ENCODE measurements around the gene RFX6. TPM values are rescaled to one million over a fixed set of nuclear protein-coding genes. Genes with fewer than 3 reads are reported as not detected.
A peak's percentile ranks its signal among the peaks of the same experiment; 100 is the strongest.

RFX6 gene
- total and polyA plus RNA-seq, 4 donors: not detected

DNA sequence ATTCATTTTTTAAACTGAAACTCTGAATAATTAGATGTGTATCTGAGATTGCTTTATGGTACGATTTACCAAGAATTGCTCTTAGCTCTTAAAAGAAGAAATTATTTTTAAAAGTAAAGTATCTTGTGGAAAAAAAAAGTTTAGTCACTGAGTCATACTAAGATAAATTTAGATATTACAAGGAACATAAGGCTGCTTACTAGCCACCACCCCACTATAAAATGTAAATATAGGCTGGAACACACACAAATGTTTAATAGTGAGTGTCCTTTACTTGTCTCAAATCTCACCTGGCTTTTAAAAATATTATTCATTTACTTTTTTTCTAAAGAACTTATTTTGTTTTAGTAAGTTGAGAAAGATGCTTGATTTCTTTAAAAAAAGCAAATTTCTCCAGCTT, 17.6 kb downstream of the RFX6 start:
- peaks cover 0 to 7% (median 3%) of the 10 kb centered on the region in 4 donors for H3K4me1 ChIP-seq (ENCODE audit: control insufficient read depth in 4 of 4, insufficient read depth in 4 of 4, low read length in 3 of 4)
- no peaks in the 10 kb centered on the region for H3K27me3 ChIP-seq (ENCODE audit: control insufficient read depth in 4 of 4, insufficient read depth in 4 of 4, low read length in 3 of 4)
- H3K36me3 ChIP-seq (ENCODE audit: control insufficient read depth in 4 of 4, insufficient read depth in 3 of 4, low read depth in 1 of 4, low read length in 3 of 4): no peaks in the 10 kb centered on the region
- H3K4me3 ChIP-seq (ENCODE audit: low read depth in 1 of 3, low read length in 3 of 3): no peak overlapping the region
- DNase-seq (ENCODE audit: low spot score): no peak
- TF ChIP-seq HNF4A (conservative IDR thresholded peaks at IDR 0.05): no peak
- no peak for TF ChIP-seq REST (IDR thresholded peaks at IDR 0.05)
- no peak for TF ChIP-seq NR2F2 (IDR thresholded peaks at IDR 0.05)
- TF ChIP-seq ATF3 (IDR thresholded peaks at IDR 0.05): no peak
- TF ChIP-seq FOXA1 (IDR thresholded peaks at IDR 0.05): no peak
- H3K9ac ChIP-seq (ENCODE audit: low read depth in 1 of 2, low read length in 2 of 2): no peak overlapping the region
- no peak overlapping the region for H3K27ac ChIP-seq (ENCODE audit: low read depth in 1 of 2, low read length in 2 of 2)
- 91% methylated on average over 1 of the region's 1 CpG for WGBS
- no peaks in the 10 kb centered on the region for H3K9me3 ChIP-seq (ENCODE audit: control insufficient read depth in 4 of 4, low read length in 3 of 4)

DNA sequence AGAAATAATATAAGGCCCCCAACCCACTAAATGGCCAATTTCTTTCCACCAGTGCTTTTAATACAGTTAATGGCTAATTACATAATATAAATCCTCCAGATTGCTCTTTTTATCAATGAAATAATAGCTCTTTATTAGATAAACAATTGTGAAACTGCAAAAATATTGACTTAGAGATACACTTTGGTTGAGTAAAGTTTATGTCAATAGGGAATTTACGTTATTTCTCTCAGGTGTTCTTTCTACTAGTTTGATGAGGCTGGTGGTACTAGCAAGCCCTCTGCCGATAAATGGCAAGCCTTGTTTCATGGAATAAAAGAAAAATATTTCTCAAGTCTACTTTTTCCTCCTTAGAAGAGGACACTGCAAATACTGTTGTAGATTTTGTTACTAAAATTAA, 18.9 kb downstream of the RFX6 start:
- TF ChIP-seq SP1 (IDR thresholded peaks at IDR 0.05): no peak
- TF ChIP-seq EGR1 (IDR thresholded peaks at IDR 0.05; ENCODE audit: low read depth in 2 of 2): no peak
- TF ChIP-seq, protein P1, sequence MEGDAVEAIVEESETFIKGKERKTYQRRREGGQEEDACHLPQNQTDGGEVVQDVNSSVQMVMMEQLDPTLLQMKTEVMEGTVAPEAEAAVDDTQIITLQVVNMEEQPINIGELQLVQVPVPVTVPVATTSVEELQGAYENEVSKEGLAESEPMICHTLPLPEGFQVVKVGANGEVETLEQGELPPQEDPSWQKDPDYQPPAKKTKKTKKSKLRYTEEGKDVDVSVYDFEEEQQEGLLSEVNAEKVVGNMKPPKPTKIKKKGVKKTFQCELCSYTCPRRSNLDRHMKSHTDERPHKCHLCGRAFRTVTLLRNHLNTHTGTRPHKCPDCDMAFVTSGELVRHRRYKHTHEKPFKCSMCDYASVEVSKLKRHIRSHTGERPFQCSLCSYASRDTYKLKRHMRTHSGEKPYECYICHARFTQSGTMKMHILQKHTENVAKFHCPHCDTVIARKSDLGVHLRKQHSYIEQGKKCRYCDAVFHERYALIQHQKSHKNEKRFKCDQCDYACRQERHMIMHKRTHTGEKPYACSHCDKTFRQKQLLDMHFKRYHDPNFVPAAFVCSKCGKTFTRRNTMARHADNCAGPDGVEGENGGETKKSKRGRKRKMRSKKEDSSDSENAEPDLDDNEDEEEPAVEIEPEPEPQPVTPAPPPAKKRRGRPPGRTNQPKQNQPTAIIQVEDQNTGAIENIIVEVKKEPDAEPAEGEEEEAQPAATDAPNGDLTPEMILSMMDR (IDR thresholded peaks at IDR 0.05; ENCODE audit: low read depth, low read length, missing input control): no peak
- peak in 1 of 2 donors; percentile 31 for TF ChIP-seq RAD21 (IDR thresholded peaks at IDR 0.05)
- peak; percentile 67 for TF ChIP-seq FOXA1 (IDR thresholded peaks at IDR 0.05)
- TF ChIP-seq, protein P2, sequence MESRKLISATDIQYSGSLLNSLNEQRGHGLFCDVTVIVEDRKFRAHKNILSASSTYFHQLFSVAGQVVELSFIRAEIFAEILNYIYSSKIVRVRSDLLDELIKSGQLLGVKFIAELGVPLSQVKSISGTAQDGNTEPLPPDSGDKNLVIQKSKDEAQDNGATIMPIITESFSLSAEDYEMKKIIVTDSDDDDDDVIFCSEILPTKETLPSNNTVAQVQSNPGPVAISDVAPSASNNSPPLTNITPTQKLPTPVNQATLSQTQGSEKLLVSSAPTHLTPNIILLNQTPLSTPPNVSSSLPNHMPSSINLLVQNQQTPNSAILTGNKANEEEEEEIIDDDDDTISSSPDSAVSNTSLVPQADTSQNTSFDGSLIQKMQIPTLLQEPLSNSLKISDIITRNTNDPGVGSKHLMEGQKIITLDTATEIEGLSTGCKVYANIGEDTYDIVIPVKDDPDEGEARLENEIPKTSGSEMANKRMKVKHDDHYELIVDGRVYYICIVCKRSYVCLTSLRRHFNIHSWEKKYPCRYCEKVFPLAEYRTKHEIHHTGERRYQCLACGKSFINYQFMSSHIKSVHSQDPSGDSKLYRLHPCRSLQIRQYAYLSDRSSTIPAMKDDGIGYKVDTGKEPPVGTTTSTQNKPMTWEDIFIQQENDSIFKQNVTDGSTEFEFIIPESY (IDR thresholded peaks at IDR 0.05): no peak
- peak; percentile 87 for TF ChIP-seq FOXA2 (IDR thresholded peaks at IDR 0.05)
- peak; percentile 9 to 42 for TF ChIP-seq HNF4A (conservative IDR thresholded peaks at IDR 0.05)
- no peak for TF ChIP-seq REST (IDR thresholded peaks at IDR 0.05)
- TF ChIP-seq RXRA (IDR thresholded peaks at IDR 0.05): peak in 1 of 2 donors; percentile 56
- no peak for TF ChIP-seq YY1 (IDR thresholded peaks at IDR 0.05)
- TF ChIP-seq HNF4G (IDR thresholded peaks at IDR 0.05): no peak
- 24% methylated on average over 2 of the region's 2 CpGs for WGBS
- no peak overlapping the region for H3K4me3 ChIP-seq (ENCODE audit: low read depth in 1 of 3, low read length in 3 of 3)

More for the DNA sequence above, 18.9 kb downstream of the RFX6 start:
- H3K36me3 ChIP-seq (ENCODE audit: control insufficient read depth in 4 of 4, insufficient read depth in 3 of 4, low read depth in 1 of 4, low read length in 3 of 4): no peaks in the 10 kb centered on the region
- H3K9ac ChIP-seq (ENCODE audit: low read depth in 1 of 2, low read length in 2 of 2): no peak overlapping the region
- peaks cover 0 to 7% (median 3%) of the 10 kb centered on the region in 4 donors for H3K4me1 ChIP-seq (ENCODE audit: control insufficient read depth in 4 of 4, insufficient read depth in 4 of 4, low read length in 3 of 4)
- no peak overlapping the region for H3K27ac ChIP-seq (ENCODE audit: low read depth in 1 of 2, low read length in 2 of 2)
- H3K27me3 ChIP-seq (ENCODE audit: control insufficient read depth in 4 of 4, insufficient read depth in 4 of 4, low read length in 3 of 4): no peaks in the 10 kb centered on the region
- no peaks in the 10 kb centered on the region for H3K9me3 ChIP-seq (ENCODE audit: control insufficient read depth in 4 of 4, low read length in 3 of 4)
- no peak for DNase-seq (ENCODE audit: low spot score)
